Liver (tissue), 9 donors: Measurements from ENCODE around the gene SHC4. TPM values are rescaled to one million over a fixed set of nuclear protein-coding genes. Genes with fewer than 3 reads are reported as not detected.

ENCODE experiments used
- DNase-seq: peaks from one replicate; pipeline ENCODE4 v3.0.0-alpha.2; 2017; ENCODE audit warnings: low spot score
- H3K27ac ChIP-seq, 2 donors: one replicate each; pipeline ENCODE4 v1.7.0; 2013; ENCODE audit warnings: inconsistent platforms in 2 of 2, low read length in 2 of 2, control low read depth in 1 of 2, low read depth in 1 of 2, mild to moderate bottlenecking in 1 of 2
- H3K27me3 ChIP-seq, 4 donors: one replicate each; pipeline versions ENCODE4 v1.6.1 to v1.7.0; 2013; ENCODE audit warnings: low read length in 3 of 4, inconsistent platforms in 1 of 4, mild to moderate bottlenecking in 1 of 4, moderate library complexity in 1 of 4; ENCODE audit not compliant: control insufficient read depth in 4 of 4, insufficient read depth in 4 of 4
- H3K36me3 ChIP-seq, 4 donors: one replicate each; pipeline versions ENCODE4 v1.6.1 to v1.7.0; 2013; ENCODE audit warnings: low read length in 3 of 4, mild to moderate bottlenecking in 3 of 4, low read depth in 1 of 4, moderate library complexity in 1 of 4; ENCODE audit not compliant: control insufficient read depth in 4 of 4, insufficient read depth in 3 of 4
- H3K4me1 ChIP-seq, 4 donors: one replicate each; pipeline versions ENCODE4 v1.6.1 to v1.7.0; 2013; ENCODE audit warnings: low read length in 3 of 4, mild to moderate bottlenecking in 3 of 4, moderate library complexity in 1 of 4; ENCODE audit not compliant: control insufficient read depth in 4 of 4, insufficient read depth in 4 of 4
- H3K4me3 ChIP-seq, 3 donors: one replicate each; pipeline versions ENCODE4 v1.6.1 to v1.7.0; 2013; ENCODE audit warnings: low read length in 3 of 3, control low read depth in 1 of 3, low read depth in 1 of 3, mild to moderate bottlenecking in 1 of 3
- H3K9ac ChIP-seq, 2 donors: one replicate each; pipeline ENCODE4 v1.7.0; 2013; ENCODE audit warnings: low read length in 2 of 2, mild to moderate bottlenecking in 2 of 2, moderate library complexity in 2 of 2, control low read depth in 1 of 2, low read depth in 1 of 2
- H3K9me3 ChIP-seq, 4 donors: one replicate each; pipeline versions ENCODE4 v1.6.1 to v1.7.0; 2013; ENCODE audit warnings: low read length in 3 of 4; ENCODE audit not compliant: control insufficient read depth in 4 of 4
- ATF3 ChIP-seq: IDR thresholded peaks from 2 replicates; pipeline ENCODE4 v1.6.1; 2016; ENCODE audit warnings: antibody characterized with exemption
- CTCF ChIP-seq: fragments of 150-350 bp; IDR thresholded peaks from 2 replicates; pipeline ENCODE4 v1.5.1; 2017; ENCODE audit warnings: improper control_type of control experiment, low read depth, low read length; ENCODE audit not compliant: missing input control
- EGR1 ChIP-seq, 2 donors: IDR thresholded peaks; 2 replicates each; pipeline ENCODE4 v1.6.1; 2016 to 2018; ENCODE audit warnings: antibody characterized with exemption in 2 of 2, low read depth in 2 of 2
- FOXA1 ChIP-seq: IDR thresholded peaks from 2 replicates; pipeline ENCODE4 v1.6.1; 2016; ENCODE audit warnings: antibody characterized with exemption
- FOXA2 ChIP-seq: IDR thresholded peaks from 2 replicates; pipeline ENCODE4 v1.6.1; 2016; ENCODE audit warnings: antibody characterized with exemption
- GABPA ChIP-seq, 2 donors: IDR thresholded peaks in 1 of 2; conservative IDR thresholded peaks in 1 of 2; 2 replicates each; pipeline ENCODE4 v1.6.1; 2016; ENCODE audit warnings: antibody characterized with exemption in 2 of 2, mild to moderate bottlenecking in 1 of 2, moderate library complexity in 1 of 2
- HNF4A ChIP-seq, 2 donors: conservative IDR thresholded peaks; 2 replicates each; pipeline ENCODE4 v1.6.1; 2016; ENCODE audit warnings: antibody characterized with exemption in 2 of 2, mild to moderate bottlenecking in 2 of 2
- HNF4G ChIP-seq: IDR thresholded peaks from 2 replicates; pipeline ENCODE4 v1.6.1; 2016; ENCODE audit warnings: antibody characterized with exemption
- JUND ChIP-seq, 2 donors: IDR thresholded peaks; 2 replicates each; pipeline ENCODE4 v1.6.1; 2016; ENCODE audit warnings: antibody characterized with exemption in 2 of 2
- MAX ChIP-seq: IDR thresholded peaks from 2 replicates; pipeline ENCODE4 v1.6.1; 2016; ENCODE audit warnings: antibody characterized with exemption
- NR2F2 ChIP-seq: IDR thresholded peaks from 2 replicates; pipeline ENCODE4 v1.6.1; 2016; ENCODE audit warnings: antibody characterized with exemption
- RAD21 ChIP-seq, 2 donors: IDR thresholded peaks; 2 replicates each; pipeline ENCODE4 v1.6.1; 2016; ENCODE audit warnings: antibody characterized with exemption in 2 of 2, mild to moderate bottlenecking in 2 of 2
- REST ChIP-seq: IDR thresholded peaks from 2 replicates; pipeline ENCODE4 v1.6.1; 2016; ENCODE audit warnings: antibody characterized with exemption, mild to moderate bottlenecking
- RXRA ChIP-seq, 2 donors: IDR thresholded peaks; 2 replicates each; pipeline ENCODE4 v1.6.1; 2017 to 2018; ENCODE audit warnings: antibody characterized with exemption in 2 of 2, mild to moderate bottlenecking in 1 of 2
- SP1 ChIP-seq: IDR thresholded peaks from 2 replicates; pipeline ENCODE4 v1.6.1; 2018; ENCODE audit warnings: antibody characterized with exemption, mild to moderate bottlenecking
- TAF1 ChIP-seq: conservative IDR thresholded peaks from 2 replicates; pipeline ENCODE4 v1.6.1; 2016; ENCODE audit warnings: antibody characterized with exemption, mild to moderate bottlenecking
- YY1 ChIP-seq: IDR thresholded peaks from 2 replicates; pipeline ENCODE4 v1.6.1; 2016; ENCODE audit warnings: antibody characterized with exemption, mild to moderate bottlenecking
- WGBS: extraction: QIAGEN DNeasy Blood & Tissue Kit; methylation state at CpG from one replicate; pipeline ENCODE4 v1.1.7; 2013; 5-methylcytosine and 5-hydroxymethylcytosine counted together
- polyA plus RNA-seq, 2 donors: library from polyadenylated mRNA; stranded (reverse) in 1 of 2; unstranded in 1 of 2; fragments of 200-250 nt in 1 of 2; fragments of >200 nt in 1 of 2; fragmentation: Nextera tagmentation in 1 of 2; extraction: Ambion mirVana in 1 of 2; gene quantifications; one replicate each; pipeline versions ENCODE4 v1.2.1 to v1.2.3, GENCODE V29; 2013 to 2015
- total RNA-seq, 2 donors: library from RNA; depleted of rRNA; stranded (reverse); fragments of >200 nt; gene quantifications; one replicate each; pipeline ENCODE4 v1.2.3, GENCODE V29; 2014
- TF ChIP-seq, protein P1 (sequence below): IDR thresholded peaks from 2 replicates; pipeline ENCODE4 v1.6.1; 2016; ENCODE audit warnings: antibody characterized with exemption
- donor health status: healthy.
- donor health status: healthy.
- donor health status: healthy.
- donor health status: healthy.
- donor health status: healthy.

SHC4 gene
- total and polyA plus RNA-seq, 4 donors, result under 0.01 to 0.19 (median 0.05) TPM

- Histone ChIP-seq H3K9me3 (no peaks in the 10 kb centered on the region), H3K27ac (no peak overlapping the region)
These were observed 59.0 kb downstream of the SHC4 start for GRCh38 chr15:48904758-48905157.

More at GRCh38 chr15:48904758-48905157, 59.0 kb downstream of the SHC4 start:
- no peak overlapping the region for H3K9ac ChIP-seq
- no peaks in the 10 kb centered on the region for H3K4me1 ChIP-seq
- H3K36me3 ChIP-seq, result no peaks in the 10 kb centered on the region
- TF ChIP-seq TAF1, result no peak
- TF ChIP-seq REST, result no peak
- no peak for TF ChIP-seq GABPA (IDR thresholded peaks at IDR 0.05 in 1 of 2, conservative IDR thresholded peaks at IDR 0.05 in 1 of 2)
- no peak for TF ChIP-seq CTCF
- no peak for TF ChIP-seq SP1
- no peak for TF ChIP-seq NR2F2
- no peak for TF ChIP-seq FOXA1
- no peak for TF ChIP-seq EGR1 (IDR thresholded peaks at IDR 0.05; ENCODE audit: low read depth in 2 of 2)
- no peak for TF ChIP-seq FOXA2
- TF ChIP-seq RAD21 (IDR thresholded peaks at IDR 0.05), result no peak
- TF ChIP-seq RXRA (IDR thresholded peaks at IDR 0.05), result no peak
- TF ChIP-seq HNF4G, result no peak
- no peak for TF ChIP-seq YY1
- TF ChIP-seq, protein P1, sequence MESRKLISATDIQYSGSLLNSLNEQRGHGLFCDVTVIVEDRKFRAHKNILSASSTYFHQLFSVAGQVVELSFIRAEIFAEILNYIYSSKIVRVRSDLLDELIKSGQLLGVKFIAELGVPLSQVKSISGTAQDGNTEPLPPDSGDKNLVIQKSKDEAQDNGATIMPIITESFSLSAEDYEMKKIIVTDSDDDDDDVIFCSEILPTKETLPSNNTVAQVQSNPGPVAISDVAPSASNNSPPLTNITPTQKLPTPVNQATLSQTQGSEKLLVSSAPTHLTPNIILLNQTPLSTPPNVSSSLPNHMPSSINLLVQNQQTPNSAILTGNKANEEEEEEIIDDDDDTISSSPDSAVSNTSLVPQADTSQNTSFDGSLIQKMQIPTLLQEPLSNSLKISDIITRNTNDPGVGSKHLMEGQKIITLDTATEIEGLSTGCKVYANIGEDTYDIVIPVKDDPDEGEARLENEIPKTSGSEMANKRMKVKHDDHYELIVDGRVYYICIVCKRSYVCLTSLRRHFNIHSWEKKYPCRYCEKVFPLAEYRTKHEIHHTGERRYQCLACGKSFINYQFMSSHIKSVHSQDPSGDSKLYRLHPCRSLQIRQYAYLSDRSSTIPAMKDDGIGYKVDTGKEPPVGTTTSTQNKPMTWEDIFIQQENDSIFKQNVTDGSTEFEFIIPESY, result no peak
- TF ChIP-seq HNF4A (conservative IDR thresholded peaks at IDR 0.05), result no peak
- TF ChIP-seq MAX, result no peak
- no peak for TF ChIP-seq JUND (IDR thresholded peaks at IDR 0.05)
- no peak for TF ChIP-seq ATF3
- 91% methylated on average over 4 of the region's 4 CpGs for WGBS
- H3K27me3 ChIP-seq, result no peaks in the 10 kb centered on the region
- H3K4me3 ChIP-seq, result no peak overlapping the region
- DNase-seq, result no peak
